H1 (cell line): ENCODE measurements around the gene RNF214. TPM values are rescaled to one million over a fixed set of nuclear protein-coding genes. Genes with fewer than 3 reads are reported as not detected.

Experiments used
- CTCF ChIA-PET: fragments of 300-600 bp; sonication (Branson Sonifier 250); formaldehyde crosslinking; loops from one replicate; lab custom pipeline; 2021; ENCODE audit not compliant: partially characterized antibody; lab: Charles Lee
- POLR2A ChIA-PET: fragments of 300-600 bp; sonication (Branson Sonifier 250); formaldehyde crosslinking; loops from one replicate; lab custom pipeline; 2021; ENCODE audit warnings: inconsistent platforms; ENCODE audit not compliant: partially characterized antibody; lab: Charles Lee
- DNase-seq, 2 experiments: peaks; one replicate each; pipeline versions ENCODE4 v3.0.0 to v3.0.0-alpha.2; 2010 to 2022; ENCODE audit warnings: low spot score in 2 of 2, low read depth in 1 of 2, mixed read lengths in 1 of 2
- FAIRE-seq: peaks from 2 replicates; lab custom pipeline; 2011; peaks lifted over from hg19 to GRCh38; lab: Jason Lieb, UNC
- H2AFZ ChIP-seq: 2 replicates; pipeline ENCODE4 v1.8.1; 2012; ENCODE audit warnings: low read length, inconsistent platforms
- H2AK5ac ChIP-seq: 2 replicates; pipeline ENCODE4 v1.6.1; 2013; ENCODE audit warnings: low read depth, low read length
- H2BK120ac ChIP-seq: replicated peaks from 2 replicates; pipeline ENCODE3; 2013; ENCODE audit warnings: low read depth, low read length, inconsistent platforms
- H2BK12ac ChIP-seq: 2 replicates; pipeline ENCODE4 v1.6.1; 2013; ENCODE audit warnings: low read depth, low read length
- H2BK15ac ChIP-seq: 2 replicates; pipeline ENCODE4 v1.6.1; 2013; ENCODE audit warnings: low read length
- H2BK20ac ChIP-seq: 2 replicates; pipeline ENCODE4 v1.6.1; 2013; ENCODE audit warnings: low read length
- H2BK5ac ChIP-seq: 2 replicates; pipeline ENCODE4 v1.6.1; 2013; ENCODE audit warnings: low read depth, low read length
- H3K14ac ChIP-seq: 2 replicates; pipeline ENCODE4 v1.6.1; 2013; ENCODE audit warnings: inconsistent platforms; ENCODE audit not compliant: insufficient read length
- H3K18ac ChIP-seq: 2 replicates; pipeline ENCODE4 v1.6.1; 2013; ENCODE audit warnings: low read length; ENCODE audit errors: extremely low read depth
- H3K23ac ChIP-seq: 2 replicates; pipeline ENCODE4 v1.6.1; 2013; ENCODE audit warnings: inconsistent platforms; ENCODE audit not compliant: insufficient read length
- H3K23me2 ChIP-seq: 2 replicates; pipeline ENCODE4 v1.6.1; 2013; ENCODE audit warnings: low read depth, low read length
- H3K27ac ChIP-seq: 2 replicates; pipeline ENCODE4 v1.6.1; 2011; ENCODE audit warnings: low read depth, low read length, inconsistent platforms
- H3K27me3 ChIP-seq, 4 experiments: replicated peaks in 1 of 4; 1 replicate in 1 of 4; 2 replicates in 3 of 4; pipeline versions ENCODE4 v1.6.1 to v1.8.1; 2011 to 2013; ENCODE audit warnings: low read length in 3 of 4, mild to moderate bottlenecking in 3 of 4, inconsistent platforms in 2 of 4, mixed read lengths in 2 of 4, moderate library complexity in 1 of 4; ENCODE audit not compliant: control insufficient read depth in 3 of 4, insufficient read depth in 3 of 4; ENCODE audit errors: extremely low read depth in 1 of 4
- H3K36me3 ChIP-seq, 4 experiments: 2 replicates each; pipeline versions ENCODE4 v1.6.1 to v1.8.1; 2011 to 2013; ENCODE audit warnings: mild to moderate bottlenecking in 4 of 4, low read length in 3 of 4, moderate library complexity in 2 of 4, control low read depth in 1 of 4, inconsistent platforms in 1 of 4; ENCODE audit not compliant: insufficient read depth in 4 of 4, control insufficient read depth in 2 of 4
- H3K4ac ChIP-seq: replicated peaks from 2 replicates; pipeline ENCODE3; 2013; ENCODE audit warnings: low read length, low read depth, mixed read lengths, inconsistent platforms; ENCODE audit not compliant: insufficient read length
- H3K4me1 ChIP-seq, 4 experiments: replicated peaks in 1 of 4; 1 replicate in 1 of 4; 2 replicates in 3 of 4; pipeline versions ENCODE4 v1.6.1 to v1.8.1; 2011 to 2013; ENCODE audit warnings: low read length in 3 of 4, inconsistent platforms in 2 of 4, mixed read lengths in 1 of 4; ENCODE audit not compliant: insufficient read depth in 4 of 4, control insufficient read depth in 3 of 4
- H3K4me2 ChIP-seq, 2 experiments: 2 replicates each; pipeline versions ENCODE4 v1.6.1 to v1.8.1; 2011 to 2013; ENCODE audit warnings: low read depth in 2 of 2, low read length in 2 of 2, control low read depth in 1 of 2, inconsistent platforms in 1 of 2, mild to moderate bottlenecking in 1 of 2; ENCODE audit not compliant: insufficient read depth in 1 of 2
- H3K4me3 ChIP-seq, 4 experiments: fragments of 200-600, 300-600 bp in 1 of 4; sonication (generic), shearing (Covaris generic), sonication (Bioruptor Twin) in 1 of 4; 2 replicates each; pipeline versions ENCODE4 v1.5.1 to v1.8.1; 2011 to 2016; ENCODE audit warnings: low read length in 4 of 4, low read depth in 3 of 4, control low read depth in 2 of 4, inconsistent platforms in 2 of 4, mild to moderate bottlenecking in 2 of 4, mixed read lengths in 1 of 4, moderate library complexity in 1 of 4; ENCODE audit not compliant: insufficient read depth in 2 of 4; ENCODE audit errors: extremely low read depth in 1 of 4
- H3K56ac ChIP-seq: replicated peaks from 2 replicates; pipeline ENCODE3; 2013; ENCODE audit warnings: low read depth, mild to moderate bottlenecking, mixed read lengths, low read length, inconsistent platforms; ENCODE audit not compliant: insufficient read length
- H3K79me1 ChIP-seq: 2 replicates; pipeline ENCODE4 v1.6.1; 2013; ENCODE audit warnings: low read depth, low read length, control low read depth
- H3K79me2 ChIP-seq, 2 experiments: 2 replicates each; pipeline versions ENCODE4 v1.6.1 to v1.8.1; 2012 to 2013; ENCODE audit warnings: low read length in 2 of 2, mild to moderate bottlenecking in 2 of 2, inconsistent platforms in 1 of 2; ENCODE audit not compliant: insufficient read depth in 2 of 2, control insufficient read depth in 1 of 2
- H3K9ac ChIP-seq, 4 experiments: replicated peaks in 1 of 4; 1 replicate in 1 of 4; 2 replicates in 3 of 4; pipeline versions ENCODE4 v1.6.1 to v1.8.1; 2011 to 2013; ENCODE audit warnings: low read depth in 3 of 4, low read length in 3 of 4, control low read depth in 2 of 4, mild to moderate bottlenecking in 2 of 4, moderate library complexity in 2 of 4, inconsistent platforms in 1 of 4; ENCODE audit errors: extremely low read depth in 1 of 4
- H3K9me3 ChIP-seq, 2 experiments: 2 replicates each; pipeline versions ENCODE4 v1.6.1 to v1.8.1; 2012 to 2013; ENCODE audit warnings: mild to moderate bottlenecking in 2 of 2, moderate library complexity in 2 of 2, control low read depth in 1 of 2, inconsistent platforms in 1 of 2, low read depth in 1 of 2, low read length in 1 of 2, mixed read lengths in 1 of 2; ENCODE audit not compliant: insufficient read depth in 2 of 2
- H4K20me1 ChIP-seq, 2 experiments: replicated peaks in 1 of 2; 2 replicates each; pipeline versions ENCODE3 to v1.8.1; 2011 to 2013; ENCODE audit warnings: inconsistent platforms in 2 of 2, low read length in 2 of 2, mild to moderate bottlenecking in 1 of 2; ENCODE audit not compliant: insufficient read depth in 2 of 2, control insufficient read depth in 1 of 2
- H4K5ac ChIP-seq: 2 replicates; pipeline ENCODE4 v1.6.1; 2013; ENCODE audit warnings: low read length, low read depth, mixed read lengths, inconsistent platforms; ENCODE audit not compliant: insufficient read length
- H4K8ac ChIP-seq: 2 replicates; pipeline ENCODE4 v1.8.0; 2013; ENCODE audit warnings: mild to moderate bottlenecking, moderate library complexity, low read length, inconsistent platforms; ENCODE audit not compliant: insufficient read depth; ENCODE audit errors: extremely low read depth
- H4K91ac ChIP-seq: replicated peaks from 2 replicates; pipeline ENCODE3; 2013; ENCODE audit warnings: low read length, mixed read lengths, inconsistent platforms; ENCODE audit not compliant: insufficient read length
- ASH2L ChIP-seq: fragments of 200-600, 300-600 bp; sonication (generic); IDR thresholded peaks from one replicate; pipeline ENCODE4 v1.7.1; 2017; ENCODE audit warnings: low read length
- BCL11A ChIP-seq, 2 experiments: IDR thresholded peaks; one replicate each; pipeline ENCODE4 v1.6.1; 2011; ENCODE audit warnings: low read depth in 2 of 2, low read length in 2 of 2, mild to moderate bottlenecking in 2 of 2
- CBX8 ChIP-seq: fragments of 300-800, 300-1000 bp; sonication (generic); IDR thresholded peaks from 2 replicates; pipeline ENCODE4 v1.7.1; 2016; ENCODE audit warnings: low read depth, low read length, borderline replicate concordance
- CREB1 ChIP-seq: IDR thresholded peaks from 2 replicates; pipeline ENCODE4 v1.6.1; 2012; ENCODE audit warnings: inconsistent platforms
- CTBP2 ChIP-seq: IDR thresholded peaks from 2 replicates; pipeline ENCODE4 v1.7.0; 2011; ENCODE audit warnings: borderline replicate concordance, mild to moderate bottlenecking, moderate library complexity, mixed read lengths, low read length; ENCODE audit not compliant: insufficient read depth, insufficient read length
- EZH2 ChIP-seq: fragments of 200-600 bp; sonication (generic); IDR thresholded peaks from 2 replicates; pipeline ENCODE4 v1.7.1; 2012; ENCODE audit warnings: low read depth, mild to moderate bottlenecking, moderate library complexity, low read length, inconsistent platforms; ENCODE audit not compliant: severe bottlenecking
- HDAC6 ChIP-seq: IDR thresholded peaks from one replicate; pipeline ENCODE4 v1.7.1; 2012; ENCODE audit warnings: low read depth, mild to moderate bottlenecking, inconsistent platforms, low read length, moderate library complexity
- KDM4A ChIP-seq: IDR thresholded peaks from one replicate; pipeline ENCODE4 v1.7.1; 2012; ENCODE audit warnings: low read depth, mild to moderate bottlenecking, moderate library complexity, low read length, inconsistent platforms; ENCODE audit not compliant: severe bottlenecking
- KDM5A ChIP-seq: fragments of 200-600 bp; IDR thresholded peaks from 2 replicates; pipeline ENCODE4 v1.7.1; 2012; ENCODE audit warnings: mild to moderate bottlenecking, low read length, inconsistent platforms, mixed read lengths
- MAX ChIP-seq: IDR thresholded peaks from 2 replicates; pipeline ENCODE4 v1.6.1; 2012; ENCODE audit warnings: inconsistent platforms
- SP1 ChIP-seq: IDR thresholded peaks from 2 replicates; pipeline ENCODE4 v1.6.1; 2011; ENCODE audit warnings: low read depth, low read length
- TAF7 ChIP-seq: optimal IDR thresholded peaks from 2 replicates; pipeline ENCODE3; 2011; ENCODE audit warnings: low read depth, mild to moderate bottlenecking, inconsistent platforms, low read length, moderate library complexity, borderline replicate concordance
- YY1 ChIP-seq: IDR thresholded peaks from 2 replicates; pipeline ENCODE4 v1.6.1; 2011; ENCODE audit warnings: low read depth, mild to moderate bottlenecking, low read length
- ZNF274 ChIP-seq: IDR thresholded peaks from 2 replicates; pipeline ENCODE4 v1.7.0; 2012; ENCODE audit warnings: low read length, borderline replicate concordance; ENCODE audit errors: extremely low read depth
- WGBS, 2 experiments: shearing (Covaris generic) in 1 of 2; methylation state at CpG; one replicate each; pipeline versions ENCODE4 v1.1.6 to v1.1.7; 2013 to 2015; ENCODE audit warnings: low lambda C conversion rate in 2 of 2, mixed read lengths in 2 of 2, inconsistent platforms in 1 of 2, low coverage in 1 of 2, missing lambda C conversion rate in 1 of 2; ENCODE audit not compliant: insufficient replicate concordance in 2 of 2, insufficient coverage in 1 of 2, insufficient read length in 1 of 2; ENCODE audit errors: extremely low coverage in 1 of 2, missing lambda C conversion rate in 1 of 2; 5-methylcytosine and 5-hydroxymethylcytosine counted together
- polyA plus RNA-seq, 7 experiments: library from polyadenylated mRNA; depleted of rRNA in 3 of 7; stranded (reverse) in 5 of 7; unstranded in 2 of 7; fragments of >200 nt in 5 of 7; fragments of 200-250 nt in 2 of 7; gene quantifications; 1 replicate in 5 of 7; 2 replicates in 1 of 7; 4 replicates in 1 of 7; pipeline versions ENCODE4 v1.2.1 to v1.2.3, GENCODE V29; 2011 to 2013; ENCODE audit warnings: missing spikeins in 2 of 7, mixed read lengths in 2 of 7
- total RNA-seq: library from RNA; stranded (reverse); fragmentation: NEBNext Ultra II Directional; extraction: Animal tissue kit (Norgen Biotek cat#: 25700); gene quantifications from 2 replicates; pipeline ENCODE4 v1.2.1, GENCODE V29; 2021

Gene RNF214
- total and polyA plus RNA-seq, 2 of the 8 experiments (the other 6 are each of a cell fraction or from before 2014, with no cell fraction given) = 34.9 to 35.6 TPM

GRCh38 chr11:117192401-117192875 lies 40.0 kb upstream of the RNF214 start:
- H3K23ac ChIP-seq = no peak overlapping the region
- CTCF ChIA-PET = interaction anchor here (0.9 to 18.7 kb wide), 3 partner anchors 10 to 30 kb away, joined by 3 to 449 read pairs (median 249); partner anchors contain the start of genes PCSK7, RNF214 and SIDT2
- H3K18ac ChIP-seq = no peak overlapping the region
- no peak overlapping the region for H2BK20ac ChIP-seq
- H3K4me3 ChIP-seq = no peak overlapping the region
- DNase-seq = no peak
- H2BK12ac ChIP-seq = no peak overlapping the region
- H2BK5ac ChIP-seq = peak overlapping the region; percentile 39; the same call in 1 of the 2 replicates
- no peak overlapping the region for H3K4me2 ChIP-seq
- H3K4me1 ChIP-seq = no peaks in the 10 kb centered on the region
- no peak overlapping the region for H4K5ac ChIP-seq
- no peak overlapping the region for H3K56ac ChIP-seq
- no peak overlapping the region for H2AK5ac ChIP-seq
- no peak overlapping the region for H3K27ac ChIP-seq
- no peak overlapping the region for H2BK120ac ChIP-seq
- peaks cover 2 to 3% of the 10 kb centered on the region in 2 experiments for H4K20me1 ChIP-seq
- H3K27me3 ChIP-seq = no peaks in the 10 kb centered on the region
- no peak overlapping the region for H2AFZ ChIP-seq
- H3K9me3 ChIP-seq = no peaks in the 10 kb centered on the region
- H3K79me2 ChIP-seq = no peaks in the 10 kb centered on the region
- no peak for FAIRE-seq
- no peak overlapping the region for H4K8ac ChIP-seq
- H3K23me2 ChIP-seq = no peaks in the 10 kb centered on the region
- H3K36me3 ChIP-seq = peaks cover 0 to 11% (median 1%) of the 10 kb centered on the region in 4 experiments; a peak in 3 of 8 replicates
- H3K14ac ChIP-seq = no peak overlapping the region
- no peak overlapping the region for H4K91ac ChIP-seq
- H3K4ac ChIP-seq = no peak overlapping the region
- no peak overlapping the region for H3K9ac ChIP-seq
- WGBS, 2 experiments = 92% methylated on average over 10 of the region's 17 CpGs; no CpG with 5 or more reads in 1 of the 2 experiments
- H3K79me1 ChIP-seq = no peaks in the 10 kb centered on the region
- POLR2A ChIA-PET = interaction anchor here (1.5 to 3.0 kb wide), 3 partner anchors 11 to 13 kb away, joined by 4 to 14 read pairs (median 4); no protein-coding TSS in a partner anchor
- H2BK15ac ChIP-seq = no peak overlapping the region
- no peak for TF ChIP-seq ASH2L
- no peak for TF ChIP-seq CBX8
- no peak for TF ChIP-seq BCL11A (IDR thresholded peaks at IDR 0.05; ENCODE audit: low read depth in 2 of 2, low read length in 2 of 2)
- TF ChIP-seq HDAC6 = no peak
- no peak for TF ChIP-seq TAF7
- TF ChIP-seq KDM5A = no peak
- no peak for TF ChIP-seq SP1
- TF ChIP-seq CTBP2 = no peak
- no peak for TF ChIP-seq EZH2
- TF ChIP-seq KDM4A = no peak
- no peak for TF ChIP-seq YY1
- no peak for TF ChIP-seq CREB1
- no peak for TF ChIP-seq ZNF274
- TF ChIP-seq MAX = no peak
